Measurements from ENCODE around the gene CHRNA1.
"Not testable (repeated sequence)": the region's sequence is repeated elsewhere in the genome, so short reads cannot be mapped to it uniquely, and the experiment has no call there.

Gene CHRNA1

DNA sequence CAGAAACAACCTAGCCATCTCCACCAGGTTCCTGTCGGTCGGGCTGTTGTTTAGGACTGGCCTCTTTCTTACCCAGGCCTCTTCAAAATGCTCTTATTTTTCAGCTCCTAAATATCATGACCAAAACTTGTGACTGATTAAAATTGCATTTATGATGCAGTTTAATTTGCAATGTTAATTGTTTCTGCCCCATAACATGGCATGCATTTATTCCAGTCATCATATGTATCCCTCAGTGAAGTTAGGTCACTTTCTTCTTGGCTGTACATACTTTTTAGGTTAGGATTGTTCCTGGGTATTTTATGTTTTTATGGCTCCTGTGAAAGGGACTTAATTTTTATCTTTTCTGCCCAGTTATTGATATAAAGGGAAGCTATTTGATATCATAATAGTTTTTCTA lies 50.6 kb downstream of the CHRNA1 start:
- Histone ChIP-seq H3K4me1 (ENCODE audit: control insufficient read depth, low read depth, low read length) (no peaks in the 10 kb centered on the region), H2BK15ac (replicated peaks; ENCODE audit: low read depth) (no peak overlapping the region), H2AK5ac (ENCODE audit: low read length) (no peak overlapping the region), H3K4me2 (ENCODE audit: low read length) (no peak overlapping the region), H4K8ac (ENCODE audit: low read depth, low read length) (no peak overlapping the region), H2BK5ac (ENCODE audit: low read length) (no peak overlapping the region), H3K27ac (ENCODE audit: low read depth, low read length) (no peak overlapping the region), H3K79me1 (ENCODE audit: low read length) (no peaks in the 10 kb centered on the region), H3K4me3 (ENCODE audit: low read length) (no peak overlapping the region), H3K4ac (ENCODE audit: low read depth, low read length) (no peak overlapping the region), H4K5ac (ENCODE audit: low read length) (no peak overlapping the region), H2BK120ac (ENCODE audit: low read depth, low read length) (no peak overlapping the region), H3K18ac (ENCODE audit: low read length) (no peak overlapping the region), H3K79me2 (ENCODE audit: control insufficient read depth, insufficient read depth, low read length) (no peaks in the 10 kb centered on the region), H3K9ac (ENCODE audit: low read length) (no peak overlapping the region), H3K36me3 (ENCODE audit: control insufficient read depth, insufficient read depth, low read length) (no peaks in the 10 kb centered on the region), H3K27me3 (ENCODE audit: insufficient read depth, low read length, poor library complexity) (no peaks in the 10 kb centered on the region), H3K56ac (ENCODE audit: low read length) (no peak overlapping the region), H3K23ac (ENCODE audit: low read length) (no peak overlapping the region)
- no peak for DNase-seq
- no CpG with 5 or more reads among the region's 2 CpGs for WGBS (ENCODE audit: extremely low coverage, insufficient coverage, low lambda C conversion rate)

DNA sequence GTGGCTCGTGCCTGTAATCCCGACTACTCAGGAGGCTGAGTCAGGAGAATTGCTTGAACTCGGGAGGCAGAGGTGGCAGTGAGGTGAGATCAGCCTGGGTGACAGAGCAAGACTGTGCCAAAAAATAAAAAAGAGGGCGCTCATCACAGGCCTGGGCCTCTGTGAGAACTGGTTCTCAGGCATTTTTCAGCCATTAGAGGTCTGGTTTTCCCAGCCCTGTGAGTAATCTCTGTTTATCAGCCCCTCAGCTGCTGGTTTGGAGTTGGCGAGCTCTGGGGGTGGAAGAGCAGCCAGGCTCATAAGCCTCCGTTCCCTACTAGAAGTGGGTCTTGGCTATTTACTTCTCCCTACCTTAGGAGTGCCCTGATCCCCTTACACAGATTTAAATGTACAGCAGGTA lies 53.1 kb downstream of the CHRNA1 start:
- H3K4me1 ChIP-seq (ENCODE audit: control insufficient read depth, low read depth, low read length), result no peaks in the 10 kb centered on the region
- H3K23ac ChIP-seq (ENCODE audit: low read length), result no peak overlapping the region
- H3K56ac ChIP-seq (ENCODE audit: low read length), result no peak overlapping the region
- no peak overlapping the region for H3K4me3 ChIP-seq (ENCODE audit: low read length)
- no peak overlapping the region for H2AK5ac ChIP-seq (ENCODE audit: low read length)
- H2BK15ac ChIP-seq (replicated peaks; ENCODE audit: low read depth), result no peak overlapping the region
- H3K4ac ChIP-seq (ENCODE audit: low read depth, low read length), result no peak overlapping the region
- no peaks in the 10 kb centered on the region for H3K27me3 ChIP-seq (ENCODE audit: insufficient read depth, low read length, poor library complexity)
- DNase-seq, result peak; percentile 42
- no peaks in the 10 kb centered on the region for H3K79me1 ChIP-seq (ENCODE audit: low read length)
- H3K79me2 ChIP-seq (ENCODE audit: control insufficient read depth, insufficient read depth, low read length), result no peaks in the 10 kb centered on the region
- no peak overlapping the region for H2BK5ac ChIP-seq (ENCODE audit: low read length)
- no peak overlapping the region for H4K5ac ChIP-seq (ENCODE audit: low read length)
- WGBS (ENCODE audit: extremely low coverage, insufficient coverage, low lambda C conversion rate), result no CpG with 5 or more reads among the region's 6 CpGs
- H2BK120ac ChIP-seq (ENCODE audit: low read depth, low read length), result no peak overlapping the region
- no peak overlapping the region for H3K4me2 ChIP-seq (ENCODE audit: low read length)
- H3K18ac ChIP-seq (ENCODE audit: low read length), result no peak overlapping the region
- no peak overlapping the region for H3K9ac ChIP-seq (ENCODE audit: low read length)
- H3K27ac ChIP-seq (ENCODE audit: low read depth, low read length), result no peak overlapping the region
- no peak overlapping the region for H4K8ac ChIP-seq (ENCODE audit: low read depth, low read length)
- H3K36me3 ChIP-seq (ENCODE audit: control insufficient read depth, insufficient read depth, low read length), result no peaks in the 10 kb centered on the region

DNA sequence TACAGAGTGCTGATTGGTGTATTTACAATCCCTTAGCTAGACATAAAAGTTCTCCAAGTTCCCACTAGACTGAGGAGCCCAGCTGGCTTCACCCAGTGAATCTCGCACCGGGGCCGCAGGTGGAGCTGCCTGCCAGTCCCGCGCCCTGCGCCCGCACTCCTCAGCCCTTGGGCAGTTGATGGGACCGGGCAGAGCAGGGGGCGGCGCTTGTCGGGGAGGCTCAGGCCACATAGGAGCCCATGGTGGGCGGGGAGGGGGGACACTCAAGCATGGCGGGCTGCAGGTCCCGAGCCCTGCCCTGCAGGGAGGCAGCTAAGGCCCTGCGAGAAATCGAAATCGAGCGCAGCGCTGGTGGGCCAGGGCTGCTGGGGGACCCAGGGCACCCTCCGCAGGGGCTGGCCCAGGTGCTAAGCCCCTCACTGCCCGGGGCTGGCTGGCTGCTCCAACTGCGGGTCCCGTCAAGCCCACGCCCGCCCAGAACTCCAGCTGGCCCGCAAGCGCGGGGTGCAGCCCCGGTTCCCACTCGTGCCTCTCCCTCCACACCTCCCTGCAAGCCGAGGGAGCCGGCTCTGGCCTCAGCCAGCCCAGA lies 54.8 kb downstream of the CHRNA1 start:
- not testable (repeated sequence) for H2BK15ac ChIP-seq (replicated peaks; ENCODE audit: low read depth); H3K4ac ChIP-seq (ENCODE audit: low read depth, low read length); H3K79me1 ChIP-seq (ENCODE audit: low read length); H2BK120ac ChIP-seq (ENCODE audit: low read depth, low read length); H3K4me3 ChIP-seq (ENCODE audit: low read length); H3K18ac ChIP-seq (ENCODE audit: low read length); H3K79me2 ChIP-seq (ENCODE audit: control insufficient read depth, insufficient read depth, low read length); H3K27ac ChIP-seq (ENCODE audit: low read depth, low read length); H3K23ac ChIP-seq (ENCODE audit: low read length); H3K4me1 ChIP-seq (ENCODE audit: control insufficient read depth, low read depth, low read length); H3K56ac ChIP-seq (ENCODE audit: low read length); H3K36me3 ChIP-seq (ENCODE audit: control insufficient read depth, insufficient read depth, low read length); H2BK5ac ChIP-seq (ENCODE audit: low read length); H4K5ac ChIP-seq (ENCODE audit: low read length); H3K27me3 ChIP-seq (ENCODE audit: insufficient read depth, low read length, poor library complexity); H3K4me2 ChIP-seq (ENCODE audit: low read length); H3K9ac ChIP-seq (ENCODE audit: low read length); DNase-seq; H4K8ac ChIP-seq (ENCODE audit: low read depth, low read length); H2AK5ac ChIP-seq (ENCODE audit: low read length)
- no CpG with 5 or more reads among the region's 32 CpGs for WGBS (ENCODE audit: extremely low coverage, insufficient coverage, low lambda C conversion rate)

DNA sequence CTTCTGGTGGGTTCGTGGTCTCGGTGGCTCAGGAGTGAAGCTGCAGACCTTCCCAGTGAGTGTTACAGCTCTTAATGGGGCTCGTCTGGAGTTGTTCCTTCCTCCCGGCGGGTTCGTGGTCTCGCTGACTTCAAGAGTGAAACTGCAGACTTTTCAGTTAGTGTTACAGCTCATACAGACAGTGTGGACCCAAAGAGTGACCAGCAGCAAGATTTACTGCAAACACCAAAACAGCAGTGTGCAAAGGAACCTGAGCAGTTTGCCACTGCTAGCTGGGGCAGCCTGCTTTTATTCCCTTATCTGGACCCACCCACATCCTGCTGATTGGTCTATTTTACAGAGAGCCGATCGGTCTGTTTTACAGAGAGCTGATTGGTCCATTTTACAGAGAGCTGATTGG lies 55.6 kb downstream of the CHRNA1 start:
- WGBS (ENCODE audit: extremely low coverage, insufficient coverage, low lambda C conversion rate), result no CpG with 5 or more reads among the region's 9 CpGs
- H3K18ac ChIP-seq (ENCODE audit: low read length), result no peak overlapping the region
- H3K23ac ChIP-seq (ENCODE audit: low read length), result no peak overlapping the region
- H3K56ac ChIP-seq (ENCODE audit: low read length), result no peak overlapping the region
- no peak overlapping the region for H3K9ac ChIP-seq (ENCODE audit: low read length)
- no peak overlapping the region for H2BK15ac ChIP-seq (replicated peaks; ENCODE audit: low read depth)
- no peak overlapping the region for H3K4me3 ChIP-seq (ENCODE audit: low read length)
- no peak overlapping the region for H2AK5ac ChIP-seq (ENCODE audit: low read length)
- no peaks in the 10 kb centered on the region for H3K27me3 ChIP-seq (ENCODE audit: insufficient read depth, low read length, poor library complexity)
- no peaks in the 10 kb centered on the region for H3K79me2 ChIP-seq (ENCODE audit: control insufficient read depth, insufficient read depth, low read length)
- H3K27ac ChIP-seq (ENCODE audit: low read depth, low read length), result no peak overlapping the region
- no peak overlapping the region for H3K4me2 ChIP-seq (ENCODE audit: low read length)
- no peaks in the 10 kb centered on the region for H3K4me1 ChIP-seq (ENCODE audit: control insufficient read depth, low read depth, low read length)
- H3K36me3 ChIP-seq (ENCODE audit: control insufficient read depth, insufficient read depth, low read length), result no peaks in the 10 kb centered on the region
- no peaks in the 10 kb centered on the region for H3K79me1 ChIP-seq (ENCODE audit: low read length)
- H2BK5ac ChIP-seq (ENCODE audit: low read length), result no peak overlapping the region
- H2BK120ac ChIP-seq (ENCODE audit: low read depth, low read length), result no peak overlapping the region
- no peak overlapping the region for H4K8ac ChIP-seq (ENCODE audit: low read depth, low read length)
- no peak overlapping the region for H3K4ac ChIP-seq (ENCODE audit: low read depth, low read length)
- DNase-seq, result no peak
- no peak overlapping the region for H4K5ac ChIP-seq (ENCODE audit: low read length)

DNA sequence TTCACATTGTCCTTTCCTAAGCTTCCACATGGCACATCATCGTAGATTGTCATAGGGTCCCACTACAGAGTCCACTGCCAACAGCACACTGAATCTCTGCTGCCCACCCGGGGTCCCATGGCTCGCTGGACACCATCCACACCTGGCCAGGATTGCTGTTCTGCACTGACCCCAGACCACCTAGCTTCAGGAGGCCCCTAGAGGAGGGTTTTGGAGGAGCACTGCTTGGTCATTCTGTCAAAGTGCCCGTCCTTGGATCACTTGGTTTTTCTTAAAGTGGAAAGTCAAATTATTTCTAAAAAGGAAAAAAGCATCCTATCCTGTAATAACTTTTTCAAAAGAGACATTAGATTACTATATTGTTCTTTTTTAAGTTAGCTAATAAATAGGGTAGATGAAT lies 59.0 kb downstream of the CHRNA1 start:
- no peaks in the 10 kb centered on the region for H3K79me2 ChIP-seq (ENCODE audit: control insufficient read depth, insufficient read depth, low read length)
- no peak overlapping the region for H3K18ac ChIP-seq (ENCODE audit: low read length)
- no peak overlapping the region for H2AK5ac ChIP-seq (ENCODE audit: low read length)
- H3K27ac ChIP-seq (ENCODE audit: low read depth, low read length), result no peak overlapping the region
- H3K4me3 ChIP-seq (ENCODE audit: low read length), result no peak overlapping the region
- H3K79me1 ChIP-seq (ENCODE audit: low read length), result no peaks in the 10 kb centered on the region
- no peak overlapping the region for H2BK5ac ChIP-seq (ENCODE audit: low read length)
- H3K4me2 ChIP-seq (ENCODE audit: low read length), result no peak overlapping the region
- H2BK120ac ChIP-seq (ENCODE audit: low read depth, low read length), result no peak overlapping the region
- H3K9ac ChIP-seq (ENCODE audit: low read length), result no peak overlapping the region
- H3K23ac ChIP-seq (ENCODE audit: low read length), result no peak overlapping the region
- H3K56ac ChIP-seq (ENCODE audit: low read length), result no peak overlapping the region
- no peaks in the 10 kb centered on the region for H3K36me3 ChIP-seq (ENCODE audit: control insufficient read depth, insufficient read depth, low read length)
- H3K4me1 ChIP-seq (ENCODE audit: control insufficient read depth, low read depth, low read length), result no peaks in the 10 kb centered on the region
- H4K8ac ChIP-seq (ENCODE audit: low read depth, low read length), result no peak overlapping the region
- no peaks in the 10 kb centered on the region for H3K27me3 ChIP-seq (ENCODE audit: insufficient read depth, low read length, poor library complexity)
- H4K5ac ChIP-seq (ENCODE audit: low read length), result no peak overlapping the region
- no CpG with 5 or more reads among the region's 4 CpGs for WGBS (ENCODE audit: extremely low coverage, insufficient coverage, low lambda C conversion rate)
- H3K4ac ChIP-seq (ENCODE audit: low read depth, low read length), result no peak overlapping the region
- no peak overlapping the region for H2BK15ac ChIP-seq (replicated peaks; ENCODE audit: low read depth)
- no peak for DNase-seq

DNA sequence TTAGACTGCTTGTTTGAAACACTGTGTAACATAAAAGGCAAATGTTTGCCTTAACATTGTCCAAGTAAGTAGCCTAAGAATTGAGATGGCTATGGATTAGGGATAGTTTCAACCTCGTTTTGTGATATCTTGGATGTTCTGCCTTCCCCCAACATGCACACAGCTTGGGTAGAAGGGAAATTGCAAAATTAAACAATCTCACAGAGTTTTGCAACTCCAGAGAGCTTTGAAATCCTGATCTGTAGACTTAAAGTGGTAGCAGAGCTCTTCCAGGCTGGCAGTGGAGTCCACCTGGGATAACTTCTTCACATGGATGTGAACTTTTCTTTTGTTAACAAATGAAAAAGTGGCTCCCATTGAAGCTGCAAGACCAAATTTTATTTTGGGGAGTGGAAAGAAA lies 59.6 kb downstream of the CHRNA1 start:
- Histone ChIP-seq H4K8ac (ENCODE audit: low read depth, low read length) (no peak overlapping the region), H3K23ac (ENCODE audit: low read length) (no peak overlapping the region), H2BK5ac (ENCODE audit: low read length) (no peak overlapping the region), H3K36me3 (ENCODE audit: control insufficient read depth, insufficient read depth, low read length) (no peaks in the 10 kb centered on the region), H3K4me3 (ENCODE audit: low read length) (no peak overlapping the region), H3K79me1 (ENCODE audit: low read length) (no peaks in the 10 kb centered on the region), H3K4me2 (ENCODE audit: low read length) (no peak overlapping the region), H3K79me2 (ENCODE audit: control insufficient read depth, insufficient read depth, low read length) (no peaks in the 10 kb centered on the region), H3K4ac (ENCODE audit: low read depth, low read length) (no peak overlapping the region), H2BK15ac (replicated peaks; ENCODE audit: low read depth) (peak overlapping the region; percentile 64), H3K27ac (ENCODE audit: low read depth, low read length) (no peak overlapping the region), H3K56ac (ENCODE audit: low read length) (no peak overlapping the region), H3K9ac (ENCODE audit: low read length) (no peak overlapping the region), H2BK120ac (ENCODE audit: low read depth, low read length) (no peak overlapping the region), H3K27me3 (ENCODE audit: insufficient read depth, low read length, poor library complexity) (no peaks in the 10 kb centered on the region), H3K4me1 (ENCODE audit: control insufficient read depth, low read depth, low read length) (no peaks in the 10 kb centered on the region), H2AK5ac (ENCODE audit: low read length) (no peak overlapping the region), H4K5ac (ENCODE audit: low read length) (no peak overlapping the region), H3K18ac (ENCODE audit: low read length) (no peak overlapping the region)
- no peak for DNase-seq
- WGBS (ENCODE audit: extremely low coverage, insufficient coverage, low lambda C conversion rate), result no CpG with 5 or more reads among the region's 1 CpG
